SK-N-SH treated with all-trans-retinoic acid at 6 μM for 48 hours (cell line): ENCODE results near the gene MYO1A.

Experiments used
- ATAC-seq: fragments of 200-7000 bp; cut with Tn5 transposase; 3 replicates; pipeline ENCODE4 v1.9.1; 2020; ENCODE audit warnings: mild to moderate bottlenecking, moderate library complexity
- ARNTL ChIP-seq: fragments of 450-650 bp; formaldehyde crosslinking; IDR thresholded peaks from 2 replicates; pipeline ENCODE4 v1.5.0; 2020; ENCODE audit warnings: low read depth, mild to moderate bottlenecking, moderate library complexity, borderline replicate concordance
- CSDC2 ChIP-seq: fragments of 250-450 bp; sonication (Bioruptor Pico); IDR thresholded peaks from 2 replicates; pipeline ENCODE4 v1.5.0; 2020; ENCODE audit warnings: mild to moderate bottlenecking, moderate library complexity
- ESRRG ChIP-seq: fragments of 250-450 bp; sonication (Bioruptor Pico); IDR thresholded peaks from 2 replicates; pipeline ENCODE4 v1.6.1; 2021; ENCODE audit warnings: mild to moderate bottlenecking
- GLIS3 ChIP-seq: fragments of 250-450 bp; sonication (Bioruptor Pico); IDR thresholded peaks from 2 replicates; pipeline ENCODE4 v1.5.0; 2020; ENCODE audit warnings: mild to moderate bottlenecking, moderate library complexity
- ISL1 ChIP-seq: fragments of 250-450 bp; sonication (Bioruptor Pico); IDR thresholded peaks from 2 replicates; pipeline ENCODE4 v2.1.2; 2022; ENCODE audit warnings: mild to moderate bottlenecking, moderate library complexity
- OSR1 ChIP-seq: fragments of 250-450 bp; sonication (Bioruptor Pico); IDR thresholded peaks from 2 replicates; pipeline ENCODE4 v1.8.0; 2022; ENCODE audit warnings: moderate library complexity, mild to moderate bottlenecking, inconsistent platforms
- PPARA ChIP-seq: fragments of 250-450 bp; sonication (Bioruptor Pico); IDR thresholded peaks from 2 replicates; pipeline ENCODE4 v1.5.0; 2020; ENCODE audit warnings: mild to moderate bottlenecking, borderline replicate concordance
- RARB ChIP-seq: fragments of 250-450 bp; sonication (Bioruptor Pico); IDR thresholded peaks from 2 replicates; pipeline ENCODE4 v1.8.0; 2021; ENCODE audit warnings: mild to moderate bottlenecking, moderate library complexity
- SNAI2 ChIP-seq: fragments of 250-450 bp; sonication (Bioruptor Pico); IDR thresholded peaks from 2 replicates; pipeline ENCODE4 v1.5.0; 2020; ENCODE audit warnings: mild to moderate bottlenecking, moderate library complexity
- TCF4 ChIP-seq: fragments of 250-450 bp; sonication (Bioruptor Pico); IDR thresholded peaks from 2 replicates; pipeline ENCODE4 v1.8.0; 2021; ENCODE audit warnings: mild to moderate bottlenecking, moderate library complexity, borderline replicate concordance
- ZC3H10 ChIP-seq: fragments of 250-450 bp; sonication (Bioruptor Pico); IDR thresholded peaks from 2 replicates; pipeline ENCODE4 v1.5.1; 2021; ENCODE audit warnings: mild to moderate bottlenecking, moderate library complexity
- ZFP3 ChIP-seq: fragments of 250-450 bp; sonication (Bioruptor Pico); IDR thresholded peaks from 2 replicates; pipeline ENCODE4 v1.5.0; 2020; ENCODE audit warnings: mild to moderate bottlenecking, moderate library complexity
- ZFP30 ChIP-seq: fragments of 450-650 bp; formaldehyde crosslinking; IDR thresholded peaks from 2 replicates; pipeline ENCODE4 v1.5.0; 2022; ENCODE audit warnings: mild to moderate bottlenecking, moderate library complexity
- ZNF565 ChIP-seq: fragments of 450-650 bp; formaldehyde crosslinking; conservative IDR thresholded peaks from 2 replicates; pipeline ENCODE4 v1.5.0; 2020; ENCODE audit warnings: low read depth, mild to moderate bottlenecking, moderate library complexity
- ZNF8 ChIP-seq: fragments of 450-650 bp; formaldehyde crosslinking; IDR thresholded peaks from 2 replicates; pipeline ENCODE4 v1.5.0; 2020; ENCODE audit warnings: mild to moderate bottlenecking, moderate library complexity
- TF ChIP-seq, protein P1 (sequence below): fragments of 250-450 bp; sonication (Bioruptor Pico); IDR thresholded peaks from 2 replicates; pipeline ENCODE4 v1.5.1; 2021; ENCODE audit warnings: mild to moderate bottlenecking, moderate library complexity
- TF ChIP-seq, protein P2 (sequence below): fragments of 250-450 bp; sonication (Bioruptor Pico); IDR thresholded peaks from 2 replicates; pipeline ENCODE4 v1.5.1; 2020; ENCODE audit warnings: low read depth, mild to moderate bottlenecking, moderate library complexity
- TF ChIP-seq, protein P3 (sequence below): fragments of 250-450 bp; sonication (Bioruptor Pico); IDR thresholded peaks from 2 replicates; pipeline ENCODE4 v1.8.0; 2020; ENCODE audit warnings: mild to moderate bottlenecking, moderate library complexity, borderline replicate concordance
- TF ChIP-seq, protein P4 (sequence below): fragments of 250-450 bp; sonication (Bioruptor Pico); IDR thresholded peaks from 2 replicates; pipeline ENCODE4 v1.8.0; 2021; ENCODE audit warnings: low read depth, mild to moderate bottlenecking, moderate library complexity, borderline replicate concordance
- TF ChIP-seq, protein P5 (sequence below): fragments of 250-450 bp; sonication (Bioruptor Pico); IDR thresholded peaks from 2 replicates; pipeline ENCODE4 v1.5.0; 2020; ENCODE audit warnings: mild to moderate bottlenecking, moderate library complexity

The MYO1A gene

DNA sequence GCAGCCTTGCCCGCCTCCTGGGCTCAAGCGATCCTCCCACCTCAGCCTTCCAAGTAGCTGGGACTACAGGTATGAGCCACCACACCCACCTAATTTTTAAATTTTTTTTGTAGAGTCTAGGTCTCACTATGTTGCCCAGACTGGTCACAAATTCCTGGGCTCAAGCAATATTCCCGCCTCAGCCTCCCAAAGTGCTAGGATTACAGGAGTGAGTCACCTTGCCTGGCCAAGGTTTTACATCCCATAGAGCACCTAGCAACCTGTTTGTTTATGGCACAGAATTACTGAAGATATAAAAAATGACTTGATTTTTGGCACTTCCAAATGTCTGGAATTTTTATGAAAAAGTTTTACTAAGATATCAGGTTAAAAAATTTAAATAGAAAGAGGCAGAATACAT, 16.5 kb downstream of the MYO1A start:
- ATAC-seq: peak; percentile 34; the same call in 1 of the 3 replicates
- TF ChIP-seq, protein P1, sequence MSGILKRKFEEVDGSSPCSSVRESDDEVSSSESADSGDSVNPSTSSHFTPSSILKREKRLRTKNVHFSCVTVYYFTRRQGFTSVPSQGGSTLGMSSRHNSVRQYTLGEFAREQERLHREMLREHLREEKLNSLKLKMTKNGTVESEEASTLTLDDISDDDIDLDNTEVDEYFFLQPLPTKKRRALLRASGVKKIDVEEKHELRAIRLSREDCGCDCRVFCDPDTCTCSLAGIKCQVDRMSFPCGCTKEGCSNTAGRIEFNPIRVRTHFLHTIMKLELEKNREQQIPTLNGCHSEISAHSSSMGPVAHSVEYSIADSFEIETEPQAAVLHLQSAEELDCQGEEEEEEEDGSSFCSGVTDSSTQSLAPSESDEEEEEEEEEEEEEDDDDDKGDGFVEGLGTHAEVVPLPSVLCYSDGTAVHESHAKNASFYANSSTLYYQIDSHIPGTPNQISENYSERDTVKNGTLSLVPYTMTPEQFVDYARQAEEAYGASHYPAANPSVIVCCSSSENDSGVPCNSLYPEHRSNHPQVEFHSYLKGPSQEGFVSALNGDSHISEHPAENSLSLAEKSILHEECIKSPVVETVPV (CRISPR knock-in tag): no peak
- TF ChIP-seq PPARA (CRISPR knock-in tag): no peak
- TF ChIP-seq GLIS3 (CRISPR knock-in tag): no peak
- no peak for TF ChIP-seq ZFP3 (CRISPR knock-in tag)
- TF ChIP-seq, protein P2, sequence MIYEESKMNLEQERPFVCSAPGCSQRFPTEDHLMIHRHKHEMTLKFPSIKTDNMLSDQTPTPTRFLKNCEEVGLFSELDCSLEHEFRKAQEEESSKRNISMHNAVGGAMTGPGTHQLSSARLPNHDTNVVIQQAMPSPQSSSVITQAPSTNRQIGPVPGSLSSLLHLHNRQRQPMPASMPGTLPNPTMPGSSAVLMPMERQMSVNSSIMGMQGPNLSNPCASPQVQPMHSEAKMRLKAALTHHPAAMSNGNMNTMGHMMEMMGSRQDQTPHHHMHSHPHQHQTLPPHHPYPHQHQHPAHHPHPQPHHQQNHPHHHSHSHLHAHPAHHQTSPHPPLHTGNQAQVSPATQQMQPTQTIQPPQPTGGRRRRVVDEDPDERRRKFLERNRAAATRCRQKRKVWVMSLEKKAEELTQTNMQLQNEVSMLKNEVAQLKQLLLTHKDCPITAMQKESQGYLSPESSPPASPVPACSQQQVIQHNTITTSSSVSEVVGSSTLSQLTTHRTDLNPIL: no peak
- TF ChIP-seq ISL1 (CRISPR knock-in tag): no peak
- no peak for TF ChIP-seq ESRRG (CRISPR knock-in tag)
- TF ChIP-seq, protein P3, sequence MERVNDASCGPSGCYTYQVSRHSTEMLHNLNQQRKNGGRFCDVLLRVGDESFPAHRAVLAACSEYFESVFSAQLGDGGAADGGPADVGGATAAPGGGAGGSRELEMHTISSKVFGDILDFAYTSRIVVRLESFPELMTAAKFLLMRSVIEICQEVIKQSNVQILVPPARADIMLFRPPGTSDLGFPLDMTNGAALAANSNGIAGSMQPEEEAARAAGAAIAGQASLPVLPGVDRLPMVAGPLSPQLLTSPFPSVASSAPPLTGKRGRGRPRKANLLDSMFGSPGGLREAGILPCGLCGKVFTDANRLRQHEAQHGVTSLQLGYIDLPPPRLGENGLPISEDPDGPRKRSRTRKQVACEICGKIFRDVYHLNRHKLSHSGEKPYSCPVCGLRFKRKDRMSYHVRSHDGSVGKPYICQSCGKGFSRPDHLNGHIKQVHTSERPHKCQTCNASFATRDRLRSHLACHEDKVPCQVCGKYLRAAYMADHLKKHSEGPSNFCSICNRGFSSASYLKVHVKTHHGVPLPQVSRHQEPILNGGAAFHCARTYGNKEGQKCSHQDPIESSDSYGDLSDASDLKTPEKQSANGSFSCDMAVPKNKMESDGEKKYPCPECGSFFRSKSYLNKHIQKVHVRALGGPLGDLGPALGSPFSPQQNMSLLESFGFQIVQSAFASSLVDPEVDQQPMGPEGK (CRISPR knock-in tag): no peak
- no peak for TF ChIP-seq RARB (CRISPR knock-in tag)
- no peak for TF ChIP-seq ZC3H10 (CRISPR knock-in tag)
- TF ChIP-seq OSR1 (CRISPR knock-in tag): no peak
- TF ChIP-seq, protein P4, sequence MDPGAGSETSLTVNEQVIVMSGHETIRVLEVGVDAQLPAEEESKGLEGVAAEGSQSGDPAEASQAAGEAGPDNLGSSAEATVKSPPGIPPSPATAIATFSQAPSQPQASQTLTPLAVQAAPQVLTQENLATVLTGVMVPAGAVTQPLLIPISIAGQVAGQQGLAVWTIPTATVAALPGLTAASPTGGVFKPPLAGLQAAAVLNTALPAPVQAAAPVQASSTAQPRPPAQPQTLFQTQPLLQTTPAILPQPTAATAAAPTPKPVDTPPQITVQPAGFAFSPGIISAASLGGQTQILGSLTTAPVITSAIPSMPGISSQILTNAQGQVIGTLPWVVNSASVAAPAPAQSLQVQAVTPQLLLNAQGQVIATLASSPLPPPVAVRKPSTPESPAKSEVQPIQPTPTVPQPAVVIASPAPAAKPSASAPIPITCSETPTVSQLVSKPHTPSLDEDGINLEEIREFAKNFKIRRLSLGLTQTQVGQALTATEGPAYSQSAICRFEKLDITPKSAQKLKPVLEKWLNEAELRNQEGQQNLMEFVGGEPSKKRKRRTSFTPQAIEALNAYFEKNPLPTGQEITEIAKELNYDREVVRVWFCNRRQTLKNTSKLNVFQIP: no peak
- no peak for TF ChIP-seq ZNF565 (CRISPR knock-in tag)
- no peak for TF ChIP-seq ARNTL (CRISPR knock-in tag)
- TF ChIP-seq ZNF8 (CRISPR knock-in tag): no peak
- no peak for TF ChIP-seq ZFP30
- TF ChIP-seq, protein P5, sequence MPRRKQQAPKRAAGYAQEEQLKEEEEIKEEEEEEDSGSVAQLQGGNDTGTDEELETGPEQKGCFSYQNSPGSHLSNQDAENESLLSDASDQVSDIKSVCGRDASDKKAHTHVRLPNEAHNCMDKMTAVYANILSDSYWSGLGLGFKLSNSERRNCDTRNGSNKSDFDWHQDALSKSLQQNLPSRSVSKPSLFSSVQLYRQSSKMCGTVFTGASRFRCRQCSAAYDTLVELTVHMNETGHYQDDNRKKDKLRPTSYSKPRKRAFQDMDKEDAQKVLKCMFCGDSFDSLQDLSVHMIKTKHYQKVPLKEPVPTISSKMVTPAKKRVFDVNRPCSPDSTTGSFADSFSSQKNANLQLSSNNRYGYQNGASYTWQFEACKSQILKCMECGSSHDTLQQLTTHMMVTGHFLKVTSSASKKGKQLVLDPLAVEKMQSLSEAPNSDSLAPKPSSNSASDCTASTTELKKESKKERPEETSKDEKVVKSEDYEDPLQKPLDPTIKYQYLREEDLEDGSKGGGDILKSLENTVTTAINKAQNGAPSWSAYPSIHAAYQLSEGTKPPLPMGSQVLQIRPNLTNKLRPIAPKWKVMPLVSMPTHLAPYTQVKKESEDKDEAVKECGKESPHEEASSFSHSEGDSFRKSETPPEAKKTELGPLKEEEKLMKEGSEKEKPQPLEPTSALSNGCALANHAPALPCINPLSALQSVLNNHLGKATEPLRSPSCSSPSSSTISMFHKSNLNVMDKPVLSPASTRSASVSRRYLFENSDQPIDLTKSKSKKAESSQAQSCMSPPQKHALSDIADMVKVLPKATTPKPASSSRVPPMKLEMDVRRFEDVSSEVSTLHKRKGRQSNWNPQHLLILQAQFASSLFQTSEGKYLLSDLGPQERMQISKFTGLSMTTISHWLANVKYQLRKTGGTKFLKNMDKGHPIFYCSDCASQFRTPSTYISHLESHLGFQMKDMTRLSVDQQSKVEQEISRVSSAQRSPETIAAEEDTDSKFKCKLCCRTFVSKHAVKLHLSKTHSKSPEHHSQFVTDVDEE (CRISPR knock-in tag): no peak
- TF ChIP-seq TCF4 (CRISPR knock-in tag): no peak

DNA sequence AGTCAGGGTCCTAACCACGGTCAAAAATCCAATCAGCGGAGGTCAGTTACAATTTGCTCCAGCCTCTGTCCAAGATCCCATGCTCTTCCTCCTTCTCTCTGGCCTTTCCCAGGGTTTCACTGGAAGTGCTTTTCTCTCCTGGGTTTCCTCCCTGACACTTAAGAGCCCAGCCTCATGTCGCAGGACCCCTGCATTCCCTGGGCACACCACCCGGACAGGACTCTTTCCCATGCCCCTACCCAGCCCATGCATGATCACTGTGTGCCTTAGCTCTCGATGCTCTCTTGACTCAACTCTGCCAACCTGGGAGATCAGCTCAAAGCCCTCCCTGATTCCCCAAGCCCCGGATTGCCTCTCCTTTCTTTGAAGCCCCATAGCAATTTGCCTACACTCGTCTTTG, 18.1 kb downstream of the MYO1A start:
- no peak for ATAC-seq
- no peak for TF ChIP-seq ZC3H10 (CRISPR knock-in tag)
- TF ChIP-seq, protein P1 (CRISPR knock-in tag): no peak
- TF ChIP-seq OSR1 (CRISPR knock-in tag): no peak
- no peak for TF ChIP-seq CSDC2 (CRISPR knock-in tag)
- no peak for TF ChIP-seq ZNF565 (CRISPR knock-in tag)
- no peak for TF ChIP-seq GLIS3 (CRISPR knock-in tag)
- TF ChIP-seq ARNTL (CRISPR knock-in tag): no peak
- no peak for TF ChIP-seq ESRRG (CRISPR knock-in tag)
- TF ChIP-seq, protein P3 (CRISPR knock-in tag): no peak
- TF ChIP-seq ZFP30: no peak
- TF ChIP-seq, protein P5 (CRISPR knock-in tag): no peak
- no peak for TF ChIP-seq SNAI2 (CRISPR knock-in tag)
